Endothelial cell of umbilical vein (primary cell): ENCODE results near the gene TMEM121. TPM values are rescaled to one million over a fixed set of nuclear protein-coding genes. Genes with fewer than 3 reads are reported as not detected.

Experiments used
- BruUV-seq: library from RNA; stranded (reverse); fragments of 400-500 nt; replicated peaks from 2 replicates; lab custom pipeline; 2021; lab: Mats Ljungman, UMichigan
- CTCF ChIA-PET: fragments of 300-600, 350-600 bp; sonication (Branson Sonifier 250); formaldehyde crosslinking; loops from one replicate; lab custom pipeline; 2021; ENCODE audit warnings: antibody characterized with exemption, inconsistent platforms; lab: Charles Lee
- POLR2A ChIA-PET: fragments of 300-600, 350-600 bp; sonication (Branson Sonifier 250); formaldehyde crosslinking; loops from one replicate; lab custom pipeline; 2021; ENCODE audit warnings: antibody characterized with exemption, inconsistent platforms; lab: Charles Lee
- DNase-seq: peaks from one replicate; pipeline ENCODE4 v3.0.0-alpha.2; 2011; ENCODE audit warnings: low read depth, low spot score
- FAIRE-seq: peaks from 2 replicates; lab custom pipeline; 2011; peaks lifted over from hg19 to GRCh38; lab: Jason Lieb, UNC
- H2AFZ ChIP-seq: 2 replicates; pipeline ENCODE4 v1.6.0; 2012; ENCODE audit warnings: low read depth, low read length, control low read depth, inconsistent platforms
- H3K27ac ChIP-seq: 2 replicates; pipeline ENCODE4 v1.5.1; 2011; ENCODE audit warnings: low read depth, mild to moderate bottlenecking, control low read depth, low read length, moderate library complexity; ENCODE audit not compliant: insufficient read depth
- H3K27me3 ChIP-seq, 2 experiments: 2 replicates each; pipeline versions ENCODE4 v1.6.0 to v1.6.1; 2011; ENCODE audit warnings: low read length in 2 of 2, mixed read lengths in 1 of 2; ENCODE audit not compliant: control insufficient read depth in 2 of 2, insufficient read depth in 2 of 2
- H3K36me3 ChIP-seq, 2 experiments: 2 replicates in 1 of 2; 3 replicates in 1 of 2; pipeline ENCODE4 v1.5.1; 2011; ENCODE audit warnings: low read length in 2 of 2, mild to moderate bottlenecking in 1 of 2, moderate library complexity in 1 of 2; ENCODE audit not compliant: control insufficient read depth in 2 of 2, insufficient read depth in 2 of 2; ENCODE audit errors: extremely low read depth in 1 of 2
- H3K4me1 ChIP-seq: 3 replicates; pipeline ENCODE4 v1.5.1; 2011; ENCODE audit warnings: mild to moderate bottlenecking, low read length; ENCODE audit not compliant: control insufficient read depth, insufficient read depth; ENCODE audit errors: extremely low read depth
- H3K4me2 ChIP-seq: 2 replicates; pipeline ENCODE4 v1.6.1; 2011; ENCODE audit warnings: low read length, control low read depth, mixed read lengths; ENCODE audit not compliant: insufficient read depth
- H3K4me3 ChIP-seq, 3 experiments: fragments of 200-600 bp in 1 of 3; sonication (generic), shearing (Covaris generic) in 1 of 3; replicated peaks in 1 of 3; 2 replicates each; pipeline ENCODE4 v1.5.1; 2011 to 2016; ENCODE audit warnings: control low read depth in 3 of 3, low read length in 3 of 3, mild to moderate bottlenecking in 2 of 3, inconsistent platforms in 1 of 3, low read depth in 1 of 3, moderate library complexity in 1 of 3; ENCODE audit not compliant: insufficient read depth in 1 of 3
- H3K79me2 ChIP-seq: 2 replicates; pipeline ENCODE4 v1.6.0; 2012; ENCODE audit warnings: low read length, inconsistent platforms; ENCODE audit not compliant: control insufficient read depth, insufficient read depth
- H3K9ac ChIP-seq: replicated peaks from 2 replicates; pipeline ENCODE3; 2011; ENCODE audit warnings: low read length, control low read depth; ENCODE audit not compliant: insufficient read depth; ENCODE audit errors: extremely low read depth
- H3K9me1 ChIP-seq: replicated peaks from 3 replicates; pipeline ENCODE4 v1.6.0; 2011; ENCODE audit warnings: mild to moderate bottlenecking, low read length; ENCODE audit not compliant: control insufficient read depth, insufficient read depth; ENCODE audit errors: extremely low read depth
- H3K9me3 ChIP-seq: replicated peaks from 2 replicates; pipeline ENCODE4 v1.5.1; 2012; ENCODE audit warnings: low read length, inconsistent platforms; ENCODE audit not compliant: control insufficient read depth, insufficient read depth
- H4K20me1 ChIP-seq: replicated peaks from 2 replicates; pipeline ENCODE3; 2011; ENCODE audit warnings: mild to moderate bottlenecking, low read length; ENCODE audit not compliant: control insufficient read depth, insufficient read depth; ENCODE audit errors: extremely low read depth
- CTCF ChIP-seq, 2 donors: IDR thresholded peaks; 1 replicate in 1 of 2; 2 replicates in 1 of 2; pipeline ENCODE4 v1.5.1; 2011; ENCODE audit warnings: low read length in 2 of 2, mild to moderate bottlenecking in 2 of 2, moderate library complexity in 2 of 2, control low read depth in 1 of 2, inconsistent platforms in 1 of 2, low read depth in 1 of 2; ENCODE audit not compliant: insufficient read depth in 1 of 2; ENCODE audit errors: extremely low read depth in 1 of 2
- EZH2 ChIP-seq: IDR thresholded peaks from 2 replicates; pipeline ENCODE4 v1.6.1; 2012; ENCODE audit warnings: borderline replicate concordance, low read depth, mild to moderate bottlenecking, moderate library complexity, low read length, inconsistent platforms; ENCODE audit not compliant: severe bottlenecking
- dilution Hi-C: fragments of 300-500 bp; cut with MboI; formaldehyde crosslinking; loops from one replicate; pipeline ENCODE4 v1.15.0; 2019; ENCODE audit warnings: low sequenced_read_pairs; ENCODE audit not compliant: extremely low pct_ligation_motif_present
- intact Hi-C: fragments of 100-400 bp; cut with micrococcal nuclease; formaldehyde crosslinking; loops from one replicate; pipeline ENCODE4 v1.10.0; 2022
- polyA plus RNA-seq, 4 experiments: library from polyadenylated mRNA; depleted of rRNA in 3 of 4; stranded (reverse) in 3 of 4; unstranded in 1 of 4; fragments of >200 nt; gene quantifications; 2 replicates each; pipeline versions ENCODE4 v1.2.1 to v1.2.3, GENCODE V29; 2011 to 2012; ENCODE audit warnings: missing spikeins in 1 of 4
- total RNA-seq: library from RNA; stranded (reverse); gene quantifications from 2 replicates; pipeline ENCODE4 v1.2.3, GENCODE V29; 2021

Gene TMEM121
- total and polyA plus RNA-seq, 2 donors (not counting 3 experiments of a cell fraction or from before 2014, with no cell fraction given) = 4.8 to 7.7 TPM

GRCh38 chr14:105488781-105489541 is 37.4 kb upstream of the TMEM121 start:
- BruUV-seq = no TSS peak
- no peak overlapping the region for H2AFZ ChIP-seq
- intact Hi-C loops = loop anchor here (1.0 kb wide), 1 partner anchor 8 kb away; no protein-coding TSS in a partner anchor
- no peak overlapping the region for H3K4me2 ChIP-seq
- no peak overlapping the region for H3K27ac ChIP-seq
- no peak overlapping the region for H3K4me3 ChIP-seq
- DNase-seq = no peak
- no peak overlapping the region for H3K9ac ChIP-seq
- H3K9me1 ChIP-seq = no peaks in the 10 kb centered on the region
- dilution Hi-C loops = no loop called here
- no peak for TF ChIP-seq EZH2
- TF ChIP-seq CTCF (IDR thresholded peaks at IDR 0.05; ENCODE audit: extremely low read depth in 1 of 2, insufficient read depth in 1 of 2, low read depth in 1 of 2, low read length in 2 of 2) = no peak
- H3K79me2 ChIP-seq = peaks cover 3% of the 10 kb centered on the region
- FAIRE-seq = no peak
- no peaks in the 10 kb centered on the region for H3K9me3 ChIP-seq
- no peaks in the 10 kb centered on the region for H4K20me1 ChIP-seq
- peaks cover 2% of the 10 kb centered on the region for H3K4me1 ChIP-seq
- no peaks in the 10 kb centered on the region for H3K36me3 ChIP-seq
- ChIA-PET CTCF (interaction anchor here (0.5 to 5.1 kb wide), 22 partner anchors 8 to 399 kb away, joined by 3 to 239 read pairs (median 8); partner anchors contain the start of gene BTBD6), POLR2A (interaction anchor here (1.1 to 1.4 kb wide), 3 partner anchors 8 to 118 kb away, joined by 3 to 9 read pairs (median 6); no protein-coding TSS in a partner anchor)
- peaks cover 0 to 12% of the 10 kb centered on the region in 2 experiments for H3K27me3 ChIP-seq
